Cardiac muscle cell (in vitro differentiated cells and primary cell): ENCODE measurements around the gene CEP78. TPM values are rescaled to one million over a fixed set of nuclear protein-coding genes. Genes with fewer than 3 reads are reported as not detected.

ENCODE experiments used
- DNase-seq, 2 donors: peaks; one replicate each; pipeline versions ENCODE4 v3.0.0 to v3.0.0-alpha.2; 2010 to 2017; ENCODE audit warnings: low read depth in 1 of 2, low spot score in 1 of 2
- H3K27ac ChIP-seq: fragments of 200-600 bp; sonication (generic); 2 replicates; pipeline ENCODE4 v1.5.1; 2016
- H3K27me3 ChIP-seq: fragments of 200-600 bp; sonication (generic); 2 replicates; pipeline ENCODE4 v1.6.0; 2016; ENCODE audit warnings: control low read depth
- H3K36me3 ChIP-seq: fragments of 200-600 bp; sonication (generic); 2 replicates; pipeline ENCODE4 v1.5.1; 2016; ENCODE audit warnings: control low read depth
- H3K4me1 ChIP-seq: fragments of 200-600 bp; sonication (generic); 2 replicates; pipeline ENCODE4 v1.8.1; 2017; ENCODE audit warnings: low read depth, mild to moderate bottlenecking, mixed run types
- H3K4me3 ChIP-seq: fragments of 200-600 bp; sonication (generic); 2 replicates; pipeline ENCODE4 v1.5.1; 2016; ENCODE audit warnings: mild to moderate bottlenecking
- H3K9me3 ChIP-seq: fragments of 200-600 bp; sonication (generic); 2 replicates; pipeline ENCODE4 v1.5.1; 2017; ENCODE audit warnings: low read depth, mild to moderate bottlenecking, control low read depth
- polyA plus RNA-seq: library from polyadenylated mRNA; unstranded; fragments of >200 nt; fragmentation: Nextera tagmentation; extraction: Ambion mirVana; gene quantifications from 2 replicates; pipeline ENCODE4 v1.2.1, GENCODE V29; 2016
- total RNA-seq: library from RNA; depleted of rRNA; stranded (reverse); fragments of >200 nt; gene quantifications from 2 replicates; pipeline ENCODE4 v1.2.3, GENCODE V29; 2016
- TF ChIP-seq, protein P1 (sequence below): IDR thresholded peaks from 2 replicates; pipeline ENCODE4 v1.5.1; 2012; ENCODE audit warnings: low read depth, mild to moderate bottlenecking, low read length

CEP78 gene
- total and polyA plus RNA-seq, 2 experiments from 2014 or later: 14.7 to 31.9 TPM

DNA sequence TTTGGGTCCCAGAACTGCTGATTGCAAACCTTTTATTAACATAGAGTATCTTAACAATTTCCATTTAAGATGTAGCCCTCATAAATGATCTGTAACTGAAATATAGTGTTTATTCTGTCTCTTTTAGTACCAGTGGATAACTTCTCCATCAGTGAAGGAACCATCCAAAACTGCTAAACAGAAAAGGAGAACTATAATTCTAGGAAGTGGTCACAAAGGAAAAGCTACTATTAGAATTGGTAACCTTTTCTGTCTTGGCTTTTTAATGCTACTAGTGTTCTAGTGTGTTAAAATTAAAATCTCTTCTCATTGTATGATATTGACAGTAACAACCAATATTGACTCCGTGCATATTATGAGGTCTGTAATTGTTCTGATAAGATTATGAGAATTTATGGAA, 12.8 kb downstream of the CEP78 start:
- H3K4me3 ChIP-seq: no peak overlapping the region
- TF ChIP-seq, protein P1, sequence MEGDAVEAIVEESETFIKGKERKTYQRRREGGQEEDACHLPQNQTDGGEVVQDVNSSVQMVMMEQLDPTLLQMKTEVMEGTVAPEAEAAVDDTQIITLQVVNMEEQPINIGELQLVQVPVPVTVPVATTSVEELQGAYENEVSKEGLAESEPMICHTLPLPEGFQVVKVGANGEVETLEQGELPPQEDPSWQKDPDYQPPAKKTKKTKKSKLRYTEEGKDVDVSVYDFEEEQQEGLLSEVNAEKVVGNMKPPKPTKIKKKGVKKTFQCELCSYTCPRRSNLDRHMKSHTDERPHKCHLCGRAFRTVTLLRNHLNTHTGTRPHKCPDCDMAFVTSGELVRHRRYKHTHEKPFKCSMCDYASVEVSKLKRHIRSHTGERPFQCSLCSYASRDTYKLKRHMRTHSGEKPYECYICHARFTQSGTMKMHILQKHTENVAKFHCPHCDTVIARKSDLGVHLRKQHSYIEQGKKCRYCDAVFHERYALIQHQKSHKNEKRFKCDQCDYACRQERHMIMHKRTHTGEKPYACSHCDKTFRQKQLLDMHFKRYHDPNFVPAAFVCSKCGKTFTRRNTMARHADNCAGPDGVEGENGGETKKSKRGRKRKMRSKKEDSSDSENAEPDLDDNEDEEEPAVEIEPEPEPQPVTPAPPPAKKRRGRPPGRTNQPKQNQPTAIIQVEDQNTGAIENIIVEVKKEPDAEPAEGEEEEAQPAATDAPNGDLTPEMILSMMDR: no peak
- H3K4me1 ChIP-seq: no peaks in the 10 kb centered on the region
- H3K27me3 ChIP-seq: no peaks in the 10 kb centered on the region
- no peak overlapping the region for H3K27ac ChIP-seq
- DNase-seq: no peak
- peaks cover 6% of the 10 kb centered on the region for H3K36me3 ChIP-seq
- no peaks in the 10 kb centered on the region for H3K9me3 ChIP-seq

DNA sequence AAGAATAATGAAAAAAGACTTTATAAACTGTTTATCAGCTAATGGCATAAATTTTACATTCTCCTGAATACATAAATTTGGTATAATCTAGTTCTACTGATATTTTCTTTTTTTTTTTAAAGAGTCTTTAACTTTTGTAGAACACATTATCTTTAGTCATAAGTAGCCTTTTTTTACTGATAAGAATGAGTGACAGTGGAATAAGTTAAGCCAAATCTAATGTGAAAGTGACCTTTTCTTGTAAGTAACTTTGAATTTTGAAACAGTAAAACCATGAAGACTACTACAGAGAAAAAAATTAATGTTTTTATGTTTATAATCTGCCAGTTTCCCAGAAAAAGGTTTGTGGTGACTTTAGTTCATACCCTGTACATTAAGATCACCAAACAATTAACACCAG, 13.7 kb downstream of the CEP78 start:
- Histone ChIP-seq H3K27ac (no peak overlapping the region), H3K36me3 (peaks cover 6% of the 10 kb centered on the region)

DNA sequence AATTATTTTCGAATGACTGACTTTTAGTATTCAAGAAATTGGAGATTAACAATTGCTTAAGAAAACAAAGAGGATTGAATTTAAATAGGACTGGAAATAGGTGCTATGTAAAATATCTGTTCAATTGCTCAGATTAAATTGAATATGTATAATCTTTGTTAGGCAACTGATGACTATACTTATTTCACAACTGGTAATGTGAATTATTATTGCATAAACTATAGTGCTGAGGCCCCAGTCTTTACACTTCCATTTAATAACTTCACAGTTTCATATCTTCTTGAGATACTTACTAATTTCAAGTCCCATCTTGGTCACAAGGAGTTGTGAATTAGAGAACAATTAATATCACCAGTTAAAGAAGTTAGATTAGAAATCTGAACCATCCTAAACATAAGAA, 16.7 kb downstream of the CEP78 start:
- H3K27ac ChIP-seq: no peak overlapping the region
- no peaks in the 10 kb centered on the region for H3K4me1 ChIP-seq
- H3K36me3 ChIP-seq: peaks cover 6% of the 10 kb centered on the region
- no peaks in the 10 kb centered on the region for H3K9me3 ChIP-seq
- H3K27me3 ChIP-seq: no peaks in the 10 kb centered on the region
- TF ChIP-seq, protein P1: no peak
- DNase-seq: no peak
- no peak overlapping the region for H3K4me3 ChIP-seq

More for the DNA sequence above, 13.7 kb downstream of the CEP78 start:
- no peak for DNase-seq
- Histone ChIP-seq H3K27me3 (no peaks in the 10 kb centered on the region), H3K4me3 (no peak overlapping the region), H3K4me1 (no peaks in the 10 kb centered on the region), H3K9me3 (no peaks in the 10 kb centered on the region)
- TF ChIP-seq, protein P1: no peak

DNA sequence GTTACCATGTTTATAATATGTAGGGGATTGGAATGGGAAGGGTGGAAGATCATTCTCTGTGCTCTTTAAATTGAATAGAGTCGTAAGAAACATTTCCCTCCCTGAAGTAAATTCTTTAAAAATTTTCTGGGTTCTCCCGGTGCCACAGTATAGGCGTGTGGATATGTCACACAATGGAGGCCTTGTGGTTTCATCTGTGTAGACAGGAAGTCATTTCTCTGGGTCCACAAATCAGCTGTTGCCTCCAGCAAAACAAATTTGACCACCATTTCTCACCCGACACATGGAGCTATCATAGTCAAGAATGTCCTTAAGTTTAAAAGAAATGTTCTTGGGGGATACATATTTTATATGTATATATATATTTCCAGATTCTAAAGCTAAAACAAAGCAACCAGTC, 17.4 kb downstream of the CEP78 start:
- H3K9me3 ChIP-seq: no peaks in the 10 kb centered on the region
- H3K4me1 ChIP-seq: peaks cover 4% of the 10 kb centered on the region
- H3K36me3 ChIP-seq: peaks cover 6% of the 10 kb centered on the region
- DNase-seq: no peak
- H3K4me3 ChIP-seq: no peak overlapping the region
- H3K27me3 ChIP-seq: no peaks in the 10 kb centered on the region
- H3K27ac ChIP-seq: no peak overlapping the region
- TF ChIP-seq, protein P1: no peak

DNA sequence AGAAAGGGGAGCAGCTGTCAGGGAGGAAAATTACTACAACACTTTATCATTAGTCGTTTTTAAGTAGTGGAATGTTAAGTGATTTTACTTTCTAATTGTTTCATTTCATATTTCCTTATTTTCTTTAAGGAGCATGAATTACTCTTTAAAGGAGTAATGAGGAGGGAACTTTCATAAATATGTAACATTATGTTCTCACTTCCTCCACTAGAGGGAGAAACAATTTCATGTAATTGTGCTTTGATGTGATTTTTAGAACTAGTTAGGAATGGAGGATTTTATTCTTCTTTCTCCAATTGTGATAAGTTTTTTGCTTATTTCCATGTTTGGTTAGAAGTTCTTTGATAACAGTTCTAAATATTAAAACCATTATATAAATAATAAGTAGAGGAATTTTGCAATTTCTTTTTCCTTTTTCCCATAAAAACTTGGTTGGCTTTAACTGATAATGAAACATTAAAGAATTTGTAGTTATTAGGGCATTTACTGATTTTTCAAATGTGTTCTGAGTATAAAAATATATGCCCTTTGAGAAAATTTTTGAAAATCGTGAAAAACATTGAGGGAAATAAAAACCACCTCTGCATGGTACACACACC, 25.6 kb downstream of the CEP78 start:
- TF ChIP-seq, protein P1: peak; percentile 48
- Histone ChIP-seq H3K27ac (no peak overlapping the region), H3K4me3 (no peak overlapping the region), H3K4me1 (peaks cover 4% of the 10 kb centered on the region), H3K27me3 (no peaks in the 10 kb centered on the region), H3K36me3 (peaks cover 16% of the 10 kb centered on the region), H3K9me3 (no peaks in the 10 kb centered on the region)
- peak; percentile 23 to 60 for DNase-seq
